Activated CD8-positive, alpha-beta memory T cell treated with anti-CD3 and anti-CD28 coated beads for 36 hours (primary cell): ENCODE data around the gene UQCRHL. TPM values are rescaled to one million over a fixed set of nuclear protein-coding genes. Genes with fewer than 3 reads are reported as not detected.
"Not testable (repeated sequence)": the region's sequence is repeated elsewhere in the genome, so short reads cannot be mapped to it uniquely, and the experiment has no call there.

Source experiments
- CTCF ChIA-PET: fragments of 350-600 bp; sonication (Branson Sonifier 250); formaldehyde crosslinking; loops from one replicate; lab custom pipeline; 2021; ENCODE audit warnings: antibody characterized with exemption; lab: Charles Lee
- POLR2A ChIA-PET: fragments of 350-600 bp; sonication (Branson Sonifier 250); formaldehyde crosslinking; loops from one replicate; lab custom pipeline; 2021; ENCODE audit warnings: antibody characterized with exemption; lab: Charles Lee
- total RNA-seq, 2 experiments: library from RNA; stranded (reverse); gene quantifications; one replicate each; pipeline ENCODE4 v1.2.3, GENCODE V29; 2021

Gene UQCRHL
- total RNA-seq, result 1 to 10 TPM; 1.6 to 2.0 TPM

GRCh38 chr1:15807549-15807948 lies at the start of gene UQCRHL:
TSS of gene UQCRHL (minus strand) at chr1:15807649. CDS start at chr1:15807649, 0 bp downstream.
- CTCF ChIA-PET, result interaction anchor here (0.7 to 1.5 kb wide), 4 partner anchors 8 to 187 kb away, joined by 3 to 4 read pairs (median 4); no protein-coding TSS in a partner anchor
- POLR2A ChIA-PET, result not testable (repeated sequence)

GRCh38 chr1:15856888-15857287 lies 49.4 kb upstream of the UQCRHL start:
- POLR2A ChIA-PET, result no interaction called here
- CTCF ChIA-PET, result no interaction called here

GRCh38 chr1:15852828-15853302 lies 45.4 kb upstream of the UQCRHL start:
- CTCF ChIA-PET, result interaction anchor here (1.0 kb wide), 1 partner anchor 18 kb away, joined by 4 read pairs; no protein-coding TSS in a partner anchor

GRCh38 chr1:15852036-15852827 lies 44.8 kb upstream of the UQCRHL start:
- ChIA-PET CTCF (interaction anchor here (0.5 to 1.9 kb wide), 3 partner anchors 15 to 21 kb away, joined by 3 to 7 read pairs (median 4); no protein-coding TSS in a partner anchor), POLR2A (no interaction called here)

More at GRCh38 chr1:15852828-15853302, 45.4 kb upstream of the UQCRHL start:
- POLR2A ChIA-PET, result no interaction called here

- CTCF ChIA-PET, result interaction anchor here (0.5 to 1.9 kb wide), 3 partner anchors 14 to 36 kb away, joined by 3 to 7 read pairs (median 3); no protein-coding TSS in a partner anchor
- POLR2A ChIA-PET, result interaction anchor here (5.1 kb wide), 1 partner anchor 18 kb away, joined by 71 read pairs; no protein-coding TSS in a partner anchor
Measured at GRCh38 chr1:15851210-15852035, 44.0 kb upstream of the UQCRHL start.

- ChIA-PET POLR2A (interaction anchor here (3.8 to 5.1 kb wide), 2 partner anchors 17 to 99 kb away, joined by 16 to 71 read pairs; no protein-coding TSS in a partner anchor), CTCF (interaction anchor here (1.1 to 1.9 kb wide), 3 partner anchors 13 to 118 kb away, joined by 3 to 7 read pairs (median 3); no protein-coding TSS in a partner anchor)
Measured at GRCh38 chr1:15850471-15851001, 43.1 kb upstream of the UQCRHL start.

GRCh38 chr1:15849775-15850324 lies 42.4 kb upstream of the UQCRHL start:
- POLR2A ChIA-PET, result interaction anchor here (1.6 to 5.1 kb wide), 3 partner anchors 16 to 125 kb away, joined by 6 to 71 read pairs (median 16); no protein-coding TSS in a partner anchor

GRCh38 chr1:15848929-15849774 lies 41.7 kb upstream of the UQCRHL start:
- CTCF ChIA-PET, result interaction anchor here (1.1 to 4.5 kb wide), 4 partner anchors 12 to 119 kb away, joined by 3 to 19 read pairs (median 10); no protein-coding TSS in a partner anchor

More at GRCh38 chr1:15849775-15850324, 42.4 kb upstream of the UQCRHL start:
- CTCF ChIA-PET, result interaction anchor here (1.1 to 4.5 kb wide), 6 partner anchors 12 to 118 kb away, joined by 3 to 19 read pairs (median 6); no protein-coding TSS in a partner anchor

GRCh38 chr1:15848143-15848928 lies 40.9 kb upstream of the UQCRHL start:
- ChIA-PET CTCF (interaction anchor here (1.1 to 4.5 kb wide), 4 partner anchors 12 to 118 kb away, joined by 3 to 19 read pairs (median 10); no protein-coding TSS in a partner anchor), POLR2A (interaction anchor here (0.6 to 5.1 kb wide), 8 partner anchors 11 to 127 kb away, joined by 3 to 71 read pairs (median 8); no protein-coding TSS in a partner anchor)

More at GRCh38 chr1:15848929-15849774, 41.7 kb upstream of the UQCRHL start:
- POLR2A ChIA-PET, result interaction anchor here (0.6 to 5.1 kb wide), 5 partner anchors 12 to 126 kb away, joined by 3 to 71 read pairs (median 6); no protein-coding TSS in a partner anchor

GRCh38 chr1:15847893-15848142 lies 40.4 kb upstream of the UQCRHL start:
- ChIA-PET CTCF (interaction anchor here (0.9 to 4.5 kb wide), 5 partner anchors 11 to 118 kb away, joined by 3 to 19 read pairs (median 5); no protein-coding TSS in a partner anchor), POLR2A (interaction anchor here (1.1 to 5.1 kb wide), 5 partner anchors 11 to 118 kb away, joined by 5 to 71 read pairs (median 16); no protein-coding TSS in a partner anchor)

GRCh38 chr1:15847100-15847892 lies 39.8 kb upstream of the UQCRHL start, which contains the start of gene SPEN:
TSS of gene SPEN (plus strand) at chr1:15847707. CDS start at chr1:15848068, 361 bp downstream.
- ChIA-PET CTCF (interaction anchor here (0.9 to 4.5 kb wide), 5 partner anchors 9 to 119 kb away, joined by 3 to 19 read pairs (median 6); no protein-coding TSS in a partner anchor), POLR2A (interaction anchor here (0.6 to 5.1 kb wide), 8 partner anchors 10 to 502 kb away, joined by 3 to 71 read pairs (median 7); no protein-coding TSS in a partner anchor)

GRCh38 chr1:15846056-15846455 lies 38.6 kb upstream of the UQCRHL start:
- POLR2A ChIA-PET, result interaction anchor here (0.6 to 5.1 kb wide), 3 partner anchors 9 to 22 kb away, joined by 3 to 71 read pairs (median 20); no protein-coding TSS in a partner anchor
- CTCF ChIA-PET, result interaction anchor here (1.0 to 4.5 kb wide), 2 partner anchors 9 to 30 kb away, joined by 6 to 19 read pairs; no protein-coding TSS in a partner anchor

- POLR2A ChIA-PET, result interaction anchor here (0.7 kb wide), 1 partner anchor 76 kb away, joined by 10 read pairs; no protein-coding TSS in a partner anchor
Measured at GRCh38 chr1:15843826-15844572, 36.5 kb upstream of the UQCRHL start.

GRCh38 chr1:15838721-15839120 lies 31.3 kb upstream of the UQCRHL start:
- ChIA-PET POLR2A (interaction anchor here (3.2 kb wide), 1 partner anchor 8 kb away, joined by 20 read pairs; the partner anchor contains the start of gene SPEN), CTCF (interaction anchor here (0.6 to 1.3 kb wide), 2 partner anchors 8 to 173 kb away, joined by 3 to 6 read pairs; no protein-coding TSS in a partner anchor)

More at GRCh38 chr1:15843826-15844572, 36.5 kb upstream of the UQCRHL start:
- CTCF ChIA-PET, result interaction anchor here (0.8 to 1.3 kb wide), 2 partner anchors 15 to 28 kb away, joined by 3 to 4 read pairs; no protein-coding TSS in a partner anchor
